ENCODE data around the gene RAPGEF6.

DNA sequence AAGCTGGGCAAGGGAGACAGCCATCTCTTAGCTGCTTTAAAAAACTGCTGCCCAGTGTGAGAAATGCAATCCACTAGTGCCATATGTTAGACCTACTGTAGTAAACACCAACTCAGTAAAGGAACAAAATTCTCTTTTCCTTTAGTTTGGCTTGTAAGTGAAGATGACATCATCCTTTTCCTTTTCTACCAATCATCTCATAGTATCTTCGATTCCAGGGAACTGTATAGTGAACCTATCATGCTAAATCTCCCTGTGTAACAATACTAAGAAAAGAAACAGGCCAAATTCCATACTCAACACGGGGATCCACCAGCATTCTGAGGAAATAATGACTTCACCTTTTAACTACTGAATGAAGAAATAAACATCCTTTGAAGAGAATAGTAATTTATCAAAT lies 100.1 kb downstream of the RAPGEF6 start:
- TF ChIP-seq, protein P1, sequence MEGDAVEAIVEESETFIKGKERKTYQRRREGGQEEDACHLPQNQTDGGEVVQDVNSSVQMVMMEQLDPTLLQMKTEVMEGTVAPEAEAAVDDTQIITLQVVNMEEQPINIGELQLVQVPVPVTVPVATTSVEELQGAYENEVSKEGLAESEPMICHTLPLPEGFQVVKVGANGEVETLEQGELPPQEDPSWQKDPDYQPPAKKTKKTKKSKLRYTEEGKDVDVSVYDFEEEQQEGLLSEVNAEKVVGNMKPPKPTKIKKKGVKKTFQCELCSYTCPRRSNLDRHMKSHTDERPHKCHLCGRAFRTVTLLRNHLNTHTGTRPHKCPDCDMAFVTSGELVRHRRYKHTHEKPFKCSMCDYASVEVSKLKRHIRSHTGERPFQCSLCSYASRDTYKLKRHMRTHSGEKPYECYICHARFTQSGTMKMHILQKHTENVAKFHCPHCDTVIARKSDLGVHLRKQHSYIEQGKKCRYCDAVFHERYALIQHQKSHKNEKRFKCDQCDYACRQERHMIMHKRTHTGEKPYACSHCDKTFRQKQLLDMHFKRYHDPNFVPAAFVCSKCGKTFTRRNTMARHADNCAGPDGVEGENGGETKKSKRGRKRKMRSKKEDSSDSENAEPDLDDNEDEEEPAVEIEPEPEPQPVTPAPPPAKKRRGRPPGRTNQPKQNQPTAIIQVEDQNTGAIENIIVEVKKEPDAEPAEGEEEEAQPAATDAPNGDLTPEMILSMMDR (IDR thresholded peaks at IDR 0.05; ENCODE audit: borderline replicate concordance, extremely low read depth, low read length, poor library complexity, severe bottlenecking) = no peak
- no peak for TF ChIP-seq EZH2 (IDR thresholded peaks at IDR 0.05; ENCODE audit: borderline replicate concordance, low read depth, low read length, severe bottlenecking)

All from DND-41 (cell line).